ENCODE measurements around the gene MTMR12. TPM values are rescaled to one million over a fixed set of nuclear protein-coding genes. Genes with fewer than 3 reads are reported as not detected.

MTMR12 gene
- total RNA-seq, 1 experiment from 2014 or later, result 42.7 TPM

GRCh38 chr5:32312595-32313332, at the start of gene MTMR12 (continued):
- TF ChIP-seq, protein P1, sequence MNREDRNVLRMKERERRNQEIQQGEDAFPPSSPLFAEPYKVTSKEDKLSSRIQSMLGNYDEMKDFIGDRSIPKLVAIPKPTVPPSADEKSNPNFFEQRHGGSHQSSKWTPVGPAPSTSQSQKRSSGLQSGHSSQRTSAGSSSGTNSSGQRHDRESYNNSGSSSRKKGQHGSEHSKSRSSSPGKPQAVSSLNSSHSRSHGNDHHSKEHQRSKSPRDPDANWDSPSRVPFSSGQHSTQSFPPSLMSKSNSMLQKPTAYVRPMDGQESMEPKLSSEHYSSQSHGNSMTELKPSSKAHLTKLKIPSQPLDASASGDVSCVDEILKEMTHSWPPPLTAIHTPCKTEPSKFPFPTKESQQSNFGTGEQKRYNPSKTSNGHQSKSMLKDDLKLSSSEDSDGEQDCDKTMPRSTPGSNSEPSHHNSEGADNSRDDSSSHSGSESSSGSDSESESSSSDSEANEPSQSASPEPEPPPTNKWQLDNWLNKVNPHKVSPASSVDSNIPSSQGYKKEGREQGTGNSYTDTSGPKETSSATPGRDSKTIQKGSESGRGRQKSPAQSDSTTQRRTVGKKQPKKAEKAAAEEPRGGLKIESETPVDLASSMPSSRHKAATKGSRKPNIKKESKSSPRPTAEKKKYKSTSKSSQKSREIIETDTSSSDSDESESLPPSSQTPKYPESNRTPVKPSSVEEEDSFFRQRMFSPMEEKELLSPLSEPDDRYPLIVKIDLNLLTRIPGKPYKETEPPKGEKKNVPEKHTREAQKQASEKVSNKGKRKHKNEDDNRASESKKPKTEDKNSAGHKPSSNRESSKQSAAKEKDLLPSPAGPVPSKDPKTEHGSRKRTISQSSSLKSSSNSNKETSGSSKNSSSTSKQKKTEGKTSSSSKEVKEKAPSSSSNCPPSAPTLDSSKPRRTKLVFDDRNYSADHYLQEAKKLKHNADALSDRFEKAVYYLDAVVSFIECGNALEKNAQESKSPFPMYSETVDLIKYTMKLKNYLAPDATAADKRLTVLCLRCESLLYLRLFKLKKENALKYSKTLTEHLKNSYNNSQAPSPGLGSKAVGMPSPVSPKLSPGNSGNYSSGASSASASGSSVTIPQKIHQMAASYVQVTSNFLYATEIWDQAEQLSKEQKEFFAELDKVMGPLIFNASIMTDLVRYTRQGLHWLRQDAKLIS (CRISPR knock-in tag; IDR thresholded peaks at IDR 0.05; ENCODE audit: borderline replicate concordance), result no peak
- TF ChIP-seq JAZF1 (CRISPR knock-in tag; IDR thresholded peaks at IDR 0.05), result no peak
- 0 out of 2 replicates have a peak, but pooled peaks have one; percentile 80 for TF ChIP-seq CBFB (CRISPR knock-in tag; IDR thresholded peaks at IDR 0.05; ENCODE audit: low read depth)
- peak; percentile 88 for TF ChIP-seq SP1 (CRISPR knock-in tag; conservative IDR thresholded peaks at IDR 0.05)
- TF ChIP-seq ZNF263 (CRISPR knock-in tag; IDR thresholded peaks at IDR 0.05; ENCODE audit: low read depth), result 0 out of 2 replicates have a peak, but pooled peaks have one; percentile 17
- TF ChIP-seq FOXP1 (CRISPR knock-in tag; IDR thresholded peaks at IDR 0.05; ENCODE audit: borderline replicate concordance), result 0 out of 2 replicates have a peak, but pooled peaks have one; percentile 61
- 0 out of 2 replicates have a peak, but pooled peaks have one; percentile 23 for TF ChIP-seq ZNF219 (CRISPR knock-in tag; IDR thresholded peaks at IDR 0.05; ENCODE audit: borderline replicate concordance)
- TF ChIP-seq SOX15 (CRISPR knock-in tag; IDR thresholded peaks at IDR 0.05), result no peak
- peak; percentile 76; the same call in 1 of the 2 replicates for TF ChIP-seq ETV6 (CRISPR knock-in tag; IDR thresholded peaks at IDR 0.05)
- TF ChIP-seq, protein P2, sequence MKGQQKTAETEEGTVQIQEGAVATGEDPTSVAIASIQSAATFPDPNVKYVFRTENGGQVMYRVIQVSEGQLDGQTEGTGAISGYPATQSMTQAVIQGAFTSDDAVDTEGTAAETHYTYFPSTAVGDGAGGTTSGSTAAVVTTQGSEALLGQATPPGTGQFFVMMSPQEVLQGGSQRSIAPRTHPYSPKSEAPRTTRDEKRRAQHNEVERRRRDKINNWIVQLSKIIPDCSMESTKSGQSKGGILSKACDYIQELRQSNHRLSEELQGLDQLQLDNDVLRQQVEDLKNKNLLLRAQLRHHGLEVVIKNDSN (CRISPR knock-in tag; IDR thresholded peaks at IDR 0.05), result no peak

DNA sequence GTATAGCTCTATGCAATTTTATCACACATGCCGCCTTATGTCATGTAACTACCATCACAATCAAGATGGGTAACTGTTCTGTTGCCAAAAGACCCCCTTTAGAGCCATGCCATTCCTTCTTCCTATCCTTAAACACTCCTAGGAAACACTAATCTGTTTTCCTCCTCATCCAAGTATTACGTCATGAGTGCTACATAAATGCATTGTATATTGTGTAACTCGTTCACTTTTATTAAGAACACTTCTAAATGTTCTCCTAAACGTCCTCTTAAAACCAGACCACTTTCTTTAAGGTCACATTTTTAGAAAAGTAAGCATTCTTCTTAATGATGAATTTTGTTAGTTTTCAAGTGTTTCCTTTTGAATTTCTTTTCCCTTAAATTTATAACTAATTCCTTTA, 49.8 kb upstream of the MTMR12 start:
- TF ChIP-seq JUN (CRISPR knock-in tag; IDR thresholded peaks at IDR 0.05) (no peak), NR2C2 (CRISPR knock-in tag; IDR thresholded peaks at IDR 0.05) (no peak), ATF3 (CRISPR knock-in tag; conservative IDR thresholded peaks at IDR 0.05) (no peak), FOXJ3 (CRISPR knock-in tag; IDR thresholded peaks at IDR 0.05; ENCODE audit: borderline replicate concordance) (no peak), ZNF532 (CRISPR knock-in tag; IDR thresholded peaks at IDR 0.05; ENCODE audit: borderline replicate concordance) (no peak), AR (CRISPR knock-in tag; IDR thresholded peaks at IDR 0.05) (no peak), SMAD4 (CRISPR knock-in tag; IDR thresholded peaks at IDR 0.05) (no peak), ESRRA (CRISPR knock-in tag; IDR thresholded peaks at IDR 0.05; ENCODE audit: borderline replicate concordance) (no peak), NFATC4 (CRISPR knock-in tag; IDR thresholded peaks at IDR 0.05) (no peak)
- no peak overlapping the region for H3K4me3 Mint-ChIP-seq
- ATAC-seq (no peak), DNase-seq (ENCODE audit: low spot score) (no peak)
- peaks cover 17% of the 10 kb centered on the region for H3K36me3 Mint-ChIP-seq
- H3K4me1 Mint-ChIP-seq, result peaks cover 24% of the 10 kb centered on the region
- H3K27me3 Mint-ChIP-seq (ENCODE audit: low read depth), result no peaks in the 10 kb centered on the region
- POLR2A ChIA-PET, result no interaction called here
- no peaks in the 10 kb centered on the region for H3K9me3 Mint-ChIP-seq
- CTCF ChIA-PET, result no interaction called here
- no peak overlapping the region for H3K27ac Mint-ChIP-seq

All from WTC11 (cell line).